A673 (cell line): ENCODE data around the gene GAL3ST2. TPM values are rescaled to one million over a fixed set of nuclear protein-coding genes. Genes with fewer than 3 reads are reported as not detected.

ENCODE experiments used
- BruUV-seq: library from RNA; stranded (reverse); fragments of 400-500 nt; replicated peaks from 2 replicates; lab custom pipeline; 2021; lab: Mats Ljungman, UMichigan
- CTCF ChIA-PET: fragments of 300-600 bp; sonication (Branson Sonifier 250); formaldehyde crosslinking; loops from one replicate; lab custom pipeline; 2022; ENCODE audit warnings: antibody characterized with exemption; lab: Charles Lee
- POLR2A ChIA-PET: fragments of 300-600 bp; sonication (Branson Sonifier 250); formaldehyde crosslinking; loops from one replicate; lab custom pipeline; 2022; ENCODE audit warnings: antibody characterized with exemption; ENCODE audit not compliant: low non-redundant PET; lab: Charles Lee
- DNase-seq: peaks from one replicate; pipeline ENCODE4 v3.0.0-alpha.2; 2015; ENCODE audit warnings: low spot score
- H3K27ac ChIP-seq: fragments of 200-600 bp; sonication (generic); 2 replicates; pipeline ENCODE4 v1.5.1; 2016; ENCODE audit warnings: mixed run types, low read depth, mild to moderate bottlenecking, mixed read lengths, antibody characterized with exemption, low read length; ENCODE audit not compliant: poor library complexity, severe bottlenecking
- H3K27me3 ChIP-seq: fragments of 200-600 bp; sonication (generic); replicated peaks from 2 replicates; pipeline ENCODE4 v1.6.1; 2017; ENCODE audit warnings: mixed run types, low read depth, mild to moderate bottlenecking, mixed read lengths, antibody characterized with exemption, low read length; ENCODE audit not compliant: insufficient read depth, poor library complexity
- H3K36me3 ChIP-seq: fragments of 200-600 bp; sonication (generic); 2 replicates; pipeline ENCODE4 v1.6.1; 2016; ENCODE audit warnings: mixed run types, mild to moderate bottlenecking, mixed read lengths, antibody characterized with exemption, low read length; ENCODE audit not compliant: insufficient read depth, poor library complexity, severe bottlenecking
- H3K4me1 ChIP-seq: fragments of 200-600 bp; sonication (generic); 2 replicates; pipeline ENCODE4 v1.6.1; 2017; ENCODE audit warnings: mixed run types, mild to moderate bottlenecking, mixed read lengths, antibody characterized with exemption, low read length; ENCODE audit not compliant: insufficient read depth, poor library complexity, severe bottlenecking
- H3K4me3 ChIP-seq: fragments of 200-600 bp; sonication (generic); 2 replicates; pipeline ENCODE4 v1.5.1; 2016; ENCODE audit warnings: low read depth, mixed run types, mild to moderate bottlenecking, mixed read lengths, low read length; ENCODE audit not compliant: poor library complexity, severe bottlenecking
- H3K9me3 ChIP-seq: fragments of 200-600 bp; sonication (generic); 2 replicates; pipeline ENCODE4 v1.6.1; 2016; ENCODE audit warnings: mixed run types, low read depth, mild to moderate bottlenecking, mixed read lengths, antibody characterized with exemption, low read length; ENCODE audit not compliant: poor library complexity, severe bottlenecking
- CTCF ChIP-seq: fragments of 300-800, 200-600 bp; sonication (generic); conservative IDR thresholded peaks from 2 replicates; pipeline ENCODE4 v1.5.1; 2017; ENCODE audit warnings: low read depth, mild to moderate bottlenecking, antibody characterized with exemption, low read length, moderate library complexity, mixed read lengths
- EZH2 ChIP-seq: fragments of 200-600 bp; sonication (generic); IDR thresholded peaks from 2 replicates; pipeline ENCODE4 v1.6.1; 2017; ENCODE audit warnings: borderline replicate concordance, low read depth, mild to moderate bottlenecking, mixed read lengths, antibody characterized with exemption, low read length; ENCODE audit not compliant: poor library complexity, severe bottlenecking
- intact Hi-C: fragments of 100-400 bp; cut with micrococcal nuclease; formaldehyde crosslinking; loops from one replicate; pipeline ENCODE4 v1.10.0; 2022; ENCODE audit not compliant: unreplicated experiment
- total RNA-seq: library from RNA; stranded (reverse); gene quantifications from 2 replicates; pipeline ENCODE4 v1.2.3, GENCODE V29; 2021

Gene GAL3ST2
- total RNA-seq, 1 experiment from 2014 or later, result 5.0 TPM

GRCh38 chr2:241763551-241764274 is 12.9 kb upstream of the GAL3ST2 start:
- H3K4me3 ChIP-seq, result no peak overlapping the region
- no peak for DNase-seq
- no peaks in the 10 kb centered on the region for H3K27me3 ChIP-seq
- H3K4me1 ChIP-seq, result no peaks in the 10 kb centered on the region
- intact Hi-C loops, result no loop called here
- TF ChIP-seq EZH2 (no peak), CTCF (no peak)
- ChIA-PET CTCF (no interaction called here), POLR2A (no interaction called here)
- peak overlapping the region; percentile 30 for H3K27ac ChIP-seq
- no TSS peak for BruUV-seq
- no peaks in the 10 kb centered on the region for H3K9me3 ChIP-seq
- H3K36me3 ChIP-seq, result peaks cover 23% of the 10 kb centered on the region

GRCh38 chr2:241764275-241765241 is 12.1 kb upstream of the GAL3ST2 start:
- peaks cover 15% of the 10 kb centered on the region for H3K36me3 ChIP-seq
- H3K4me1 ChIP-seq, result no peaks in the 10 kb centered on the region
- H3K4me3 ChIP-seq, result no peak overlapping the region
- H3K9me3 ChIP-seq, result no peaks in the 10 kb centered on the region
- BruUV-seq, result no TSS peak
- TF ChIP-seq EZH2 (no peak), CTCF (no peak)
- intact Hi-C loops, result no loop called here
- CTCF ChIA-PET, result no interaction called here
- DNase-seq, result no peak
- peak overlapping the region; percentile 30 for H3K27ac ChIP-seq
- POLR2A ChIA-PET, result no interaction called here
- no peaks in the 10 kb centered on the region for H3K27me3 ChIP-seq

GRCh38 chr2:241767464-241768250 is 9.0 kb upstream of the GAL3ST2 start:
- no peak overlapping the region for H3K27ac ChIP-seq
- CTCF ChIA-PET, result no interaction called here
- POLR2A ChIA-PET, result interaction anchor here (0.5 kb wide), 1 partner anchor 65 kb away, joined by 8 read pairs; no protein-coding TSS in a partner anchor
- H3K36me3 ChIP-seq, result no peaks in the 10 kb centered on the region
- no peaks in the 10 kb centered on the region for H3K27me3 ChIP-seq
- no peaks in the 10 kb centered on the region for H3K9me3 ChIP-seq
- intact Hi-C loops, result no loop called here
- TF ChIP-seq CTCF, result no peak
- TF ChIP-seq EZH2, result no peak
- peaks cover 21% of the 10 kb centered on the region for H3K4me1 ChIP-seq
- no peak for DNase-seq
- H3K4me3 ChIP-seq, result no peak overlapping the region
- no TSS peak for BruUV-seq
